ENCODE data around the gene ADGRD1. TPM values are rescaled to one million over a fixed set of nuclear protein-coding genes. Genes with fewer than 3 reads are reported as not detected.

Gene ADGRD1
- total and polyA plus RNA-seq, 5 donors from 2014 or later, result 0.56 TPM; not detected in 4

DNA sequence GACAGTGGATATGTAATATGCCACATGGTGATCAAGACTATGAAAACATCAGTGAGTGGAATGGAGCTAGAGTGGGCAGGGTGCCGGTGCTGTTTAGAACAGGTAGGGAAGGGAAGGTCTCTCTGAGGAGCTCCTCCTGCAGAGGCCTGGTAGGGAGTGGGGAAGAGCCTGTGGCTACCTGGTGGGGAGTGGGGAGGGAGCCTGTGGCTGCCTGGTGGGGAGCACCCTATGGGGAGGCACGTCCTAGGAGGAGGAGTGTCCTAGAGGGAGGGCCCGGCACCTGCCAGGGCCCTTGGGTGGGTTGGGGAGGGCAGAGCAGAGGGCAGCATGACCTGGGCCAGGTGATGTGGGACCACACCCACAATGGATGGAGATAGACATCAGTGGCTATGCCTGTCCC lies 122.6 kb downstream of the ADGRD1 start:
- Histone ChIP-seq H3K4me3 (ENCODE audit: low read depth, low read length) (no peak overlapping the region), H3K27me3 (ENCODE audit: control insufficient read depth, insufficient read depth, low read length) (no peaks in the 10 kb centered on the region), H3K36me3 (ENCODE audit: control insufficient read depth, insufficient read depth, low read length) (no peaks in the 10 kb centered on the region), H3K9me3 (ENCODE audit: control insufficient read depth in 2 of 2, low read length in 2 of 2) (no peaks in the 10 kb centered on the region), H3K27ac (ENCODE audit: insufficient read depth, low read length, poor library complexity, severe bottlenecking) (no peak overlapping the region), H3K4me1 (ENCODE audit: control insufficient read depth, insufficient read depth, low read length, poor library complexity, severe bottlenecking) (no peaks in the 10 kb centered on the region)
- Mint-ChIP-seq H3K36me3 (no peaks in the 10 kb centered on the region), H3K4me3 (no peak overlapping the region), H3K27ac (no peak overlapping the region), H3K9me3 (no peaks in the 10 kb centered on the region), H3K27me3 (peaks cover 2% of the 10 kb centered on the region), H3K4me1 (no peaks in the 10 kb centered on the region)
- ATAC-seq (ENCODE audit: low read depth in 2 of 2) (no peak), DNase-seq (no peak)

- Histone ChIP-seq H3K4me1 (ENCODE audit: control insufficient read depth, insufficient read depth, low read length, poor library complexity, severe bottlenecking) (no peaks in the 10 kb centered on the region), H3K4me3 (ENCODE audit: low read depth, low read length) (no peak overlapping the region), H3K36me3 (ENCODE audit: control insufficient read depth, insufficient read depth, low read length) (no peaks in the 10 kb centered on the region), H3K9me3 (ENCODE audit: control insufficient read depth in 2 of 2, low read length in 2 of 2) (no peaks in the 10 kb centered on the region), H3K27ac (ENCODE audit: insufficient read depth, low read length, poor library complexity, severe bottlenecking) (no peak overlapping the region), H3K27me3 (ENCODE audit: control insufficient read depth, insufficient read depth, low read length) (no peaks in the 10 kb centered on the region)
- Mint-ChIP-seq H3K9me3 (no peaks in the 10 kb centered on the region), H3K4me3 (peak overlapping the region in 1 of 4 donors; percentile 91), H3K36me3 (no peaks in the 10 kb centered on the region), H3K27me3 (peaks cover 7% of the 10 kb centered on the region), H3K27ac (no peak overlapping the region), H3K4me1 (no peaks in the 10 kb centered on the region)
- ATAC-seq (ENCODE audit: low read depth in 2 of 2), result no peak
- DNase-seq, result no peak
These were observed 123.4 kb downstream of the ADGRD1 start for GRCh38 chr12:131076791-131077747.

DNA sequence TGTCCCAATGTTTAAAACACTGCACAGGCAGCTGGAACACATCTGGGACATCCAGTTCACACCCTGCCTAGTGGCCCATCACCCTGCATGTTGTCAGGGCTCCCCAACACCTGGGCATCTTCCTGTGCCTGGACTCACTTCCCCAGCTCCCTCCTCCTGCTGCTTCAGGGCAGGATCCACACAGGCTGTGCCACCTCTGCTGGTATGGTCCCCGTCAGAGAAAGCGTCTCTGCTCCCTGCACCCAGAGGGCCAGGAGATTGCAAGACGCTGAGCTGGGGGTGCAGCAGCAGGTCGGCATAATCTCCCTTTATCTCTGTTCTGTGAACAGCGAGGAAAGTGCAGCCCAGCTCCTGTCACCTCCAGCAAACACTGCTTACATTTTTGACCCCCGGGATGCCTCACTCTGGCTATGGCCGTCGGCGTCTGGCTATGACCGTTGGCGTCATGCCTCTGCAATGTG lies 124.3 kb downstream of the ADGRD1 start:
- H3K4me1 Mint-ChIP-seq, result no peaks in the 10 kb centered on the region
- H3K9me3 Mint-ChIP-seq, result peaks cover 0 to 2% (median 0%) of the 10 kb centered on the region in 7 donors
- DNase-seq, result no peak

GRCh38 chr12:131082290-131083194 lies 128.8 kb downstream of the ADGRD1 start:
- Mint-ChIP-seq H3K9me3 (peaks cover 0 to 2% (median 0%) of the 10 kb centered on the region in 7 donors), H3K4me1 (no peaks in the 10 kb centered on the region), H3K27me3 (peaks cover 14% of the 10 kb centered on the region), H3K27ac (no peak overlapping the region), H3K36me3 (no peaks in the 10 kb centered on the region), H3K4me3 (no peak overlapping the region)
- H3K4me3 ChIP-seq (ENCODE audit: low read depth, low read length), result no peak overlapping the region
- ATAC-seq (ENCODE audit: low read depth in 2 of 2) (no peak), DNase-seq (no peak)
- no peaks in the 10 kb centered on the region for H3K4me1 ChIP-seq (ENCODE audit: control insufficient read depth, insufficient read depth, low read length, poor library complexity, severe bottlenecking)
- no peak overlapping the region for H3K27ac ChIP-seq (ENCODE audit: insufficient read depth, low read length, poor library complexity, severe bottlenecking)
- H3K27me3 ChIP-seq (ENCODE audit: control insufficient read depth, insufficient read depth, low read length), result no peaks in the 10 kb centered on the region
- H3K9me3 ChIP-seq (ENCODE audit: control insufficient read depth in 2 of 2, low read length in 2 of 2), result no peaks in the 10 kb centered on the region
- no peaks in the 10 kb centered on the region for H3K36me3 ChIP-seq (ENCODE audit: control insufficient read depth, insufficient read depth, low read length)

More for the DNA sequence above, 124.3 kb downstream of the ADGRD1 start:
- Histone ChIP-seq H3K27me3 (ENCODE audit: control insufficient read depth, insufficient read depth, low read length) (no peaks in the 10 kb centered on the region), H3K9me3 (ENCODE audit: control insufficient read depth in 2 of 2, low read length in 2 of 2) (no peaks in the 10 kb centered on the region), H3K4me1 (ENCODE audit: control insufficient read depth, insufficient read depth, low read length, poor library complexity, severe bottlenecking) (no peaks in the 10 kb centered on the region), H3K4me3 (ENCODE audit: low read depth, low read length) (no peak overlapping the region), H3K36me3 (ENCODE audit: control insufficient read depth, insufficient read depth, low read length) (no peaks in the 10 kb centered on the region), H3K27ac (ENCODE audit: insufficient read depth, low read length, poor library complexity, severe bottlenecking) (no peak overlapping the region)
- no peak overlapping the region for H3K4me3 Mint-ChIP-seq
- no peak for ATAC-seq (ENCODE audit: low read depth in 2 of 2)
- peaks cover 7% of the 10 kb centered on the region for H3K27me3 Mint-ChIP-seq
- no peaks in the 10 kb centered on the region for H3K36me3 Mint-ChIP-seq
- H3K27ac Mint-ChIP-seq, result no peak overlapping the region

GRCh38 chr12:131084341-131085011 lies 130.8 kb downstream of the ADGRD1 start:
- Histone ChIP-seq H3K4me1 (ENCODE audit: control insufficient read depth, insufficient read depth, low read length, poor library complexity, severe bottlenecking) (no peaks in the 10 kb centered on the region), H3K36me3 (ENCODE audit: control insufficient read depth, insufficient read depth, low read length) (no peaks in the 10 kb centered on the region), H3K4me3 (ENCODE audit: low read depth, low read length) (no peak overlapping the region), H3K27ac (ENCODE audit: insufficient read depth, low read length, poor library complexity, severe bottlenecking) (no peak overlapping the region), H3K27me3 (ENCODE audit: control insufficient read depth, insufficient read depth, low read length) (no peaks in the 10 kb centered on the region), H3K9me3 (ENCODE audit: control insufficient read depth in 2 of 2, low read length in 2 of 2) (no peaks in the 10 kb centered on the region)
- Mint-ChIP-seq H3K4me3 (no peak overlapping the region), H3K9me3 (peaks cover 0 to 2% (median 0%) of the 10 kb centered on the region in 7 donors), H3K27ac (no peak overlapping the region), H3K4me1 (no peaks in the 10 kb centered on the region), H3K27me3 (peaks cover 14% of the 10 kb centered on the region), H3K36me3 (no peaks in the 10 kb centered on the region)
- ATAC-seq (ENCODE audit: low read depth in 2 of 2) (no peak), DNase-seq (no peak)

GRCh38 chr12:131085125-131085815 lies 131.6 kb downstream of the ADGRD1 start:
- H3K27me3 ChIP-seq (ENCODE audit: control insufficient read depth, insufficient read depth, low read length), result no peaks in the 10 kb centered on the region
- H3K9me3 ChIP-seq (ENCODE audit: control insufficient read depth in 2 of 2, low read length in 2 of 2), result no peaks in the 10 kb centered on the region
- no peak for ATAC-seq (ENCODE audit: low read depth in 2 of 2)
- DNase-seq, result no peak
- Mint-ChIP-seq H3K36me3 (no peaks in the 10 kb centered on the region), H3K4me1 (no peaks in the 10 kb centered on the region), H3K27ac (no peak overlapping the region), H3K4me3 (no peak overlapping the region), H3K9me3 (peaks cover 0 to 2% (median 0%) of the 10 kb centered on the region in 7 donors), H3K27me3 (peaks cover 14% of the 10 kb centered on the region)
- H3K36me3 ChIP-seq (ENCODE audit: control insufficient read depth, insufficient read depth, low read length), result no peaks in the 10 kb centered on the region
- H3K4me3 ChIP-seq (ENCODE audit: low read depth, low read length), result no peak overlapping the region
- H3K27ac ChIP-seq (ENCODE audit: insufficient read depth, low read length, poor library complexity, severe bottlenecking), result no peak overlapping the region
- H3K4me1 ChIP-seq (ENCODE audit: control insufficient read depth, insufficient read depth, low read length, poor library complexity, severe bottlenecking), result no peaks in the 10 kb centered on the region
